GM23248 (cell line): ENCODE results near the gene FAM76A. TPM values are rescaled to one million over a fixed set of nuclear protein-coding genes. Genes with fewer than 3 reads are reported as not detected.

Source experiments
- DNase-seq: peaks from one replicate; pipeline ENCODE4 v3.0.0-alpha.2; 2015
- H2AFZ ChIP-seq: fragments of 200-600 bp; sonication (generic); 2 replicates; pipeline ENCODE4 v1.6.1; 2016; ENCODE audit warnings: antibody characterized with exemption
- H3F3A ChIP-seq: fragments of 200-600 bp; sonication (generic); 2 replicates; pipeline ENCODE4 v1.6.1; 2016; ENCODE audit warnings: mild to moderate bottlenecking, antibody characterized with exemption, mixed run types; ENCODE audit not compliant: insufficient read depth
- H3K27ac ChIP-seq: fragments of 200-600 bp; sonication (generic); 2 replicates; pipeline ENCODE4 v1.5.1; 2016; ENCODE audit warnings: mild to moderate bottlenecking
- H3K27me3 ChIP-seq: fragments of 200-600 bp; sonication (generic); replicated peaks from 2 replicates; pipeline ENCODE4 v1.6.1; 2016; ENCODE audit warnings: mild to moderate bottlenecking; ENCODE audit not compliant: insufficient read depth
- H3K36me3 ChIP-seq: fragments of 200-600 bp; sonication (generic); 2 replicates; pipeline ENCODE4 v1.6.1; 2016; ENCODE audit warnings: low read depth, mild to moderate bottlenecking
- H3K4me1 ChIP-seq: fragments of 200-600 bp; sonication (generic); 2 replicates; pipeline ENCODE4 v1.6.1; 2016; ENCODE audit warnings: mild to moderate bottlenecking; ENCODE audit not compliant: insufficient read depth
- H3K4me2 ChIP-seq: fragments of 200-600 bp; sonication (generic); one replicate; pipeline ENCODE4 v1.6.1; 2016; ENCODE audit warnings: mild to moderate bottlenecking; ENCODE audit not compliant: unreplicated experiment
- H3K4me3 ChIP-seq: fragments of 200-600 bp; sonication (generic); 2 replicates; pipeline ENCODE4 v1.5.1; 2016; ENCODE audit warnings: mild to moderate bottlenecking
- H3K79me2 ChIP-seq: fragments of 200-600 bp; sonication (generic); 2 replicates; pipeline ENCODE4 v1.6.1; 2016; ENCODE audit warnings: mild to moderate bottlenecking; ENCODE audit not compliant: insufficient read depth
- H3K9ac ChIP-seq: fragments of 200-600 bp; sonication (generic); 2 replicates; pipeline ENCODE4 v1.6.1; 2016; ENCODE audit warnings: mild to moderate bottlenecking
- H3K9me2 ChIP-seq: fragments of 200-600 bp; sonication (generic); 2 replicates; pipeline ENCODE4 v1.6.1; 2016; ENCODE audit warnings: mixed run types, mild to moderate bottlenecking, moderate library complexity; ENCODE audit not compliant: insufficient read depth
- H3K9me3 ChIP-seq: fragments of 200-600 bp; sonication (generic); one replicate; pipeline ENCODE4 v1.6.1; 2017; ENCODE audit warnings: low read depth
- H4K20me1 ChIP-seq: fragments of 200-600 bp; sonication (generic); 2 replicates; pipeline ENCODE4 v1.6.0; 2016; ENCODE audit not compliant: insufficient read depth
- EZH2 ChIP-seq: fragments of 200-600 bp; sonication (generic); IDR thresholded peaks from 2 replicates; pipeline ENCODE4 v1.6.1; 2018; ENCODE audit warnings: antibody characterized with exemption, mild to moderate bottlenecking; ENCODE audit not compliant: insufficient read depth, poor library complexity, severe bottlenecking
- EZH2phosphoT487 ChIP-seq: fragments of 200-600 bp; sonication (generic); IDR thresholded peaks from 2 replicates; pipeline ENCODE4 v1.6.1; 2018; ENCODE audit warnings: antibody characterized with exemption, moderate library complexity, mild to moderate bottlenecking, low read depth; ENCODE audit not compliant: insufficient read depth
- WGBS, 2 experiments: methylation state at CpG; one replicate each; pipeline ENCODE4 v1.1.6; 2015 to 2017; ENCODE audit warnings: low lambda C conversion rate in 2 of 2, low coverage in 1 of 2; ENCODE audit errors: missing lambda C conversion rate in 2 of 2; 5-methylcytosine and 5-hydroxymethylcytosine counted together
- in situ Hi-C: fragments of 300-500 bp; cut with MboI; formaldehyde crosslinking; loops from 2 replicates; pipeline ENCODE4 v1.15.0; 2020
- polyA plus RNA-seq: library from polyadenylated mRNA; unstranded; fragments of >200 nt; fragmentation: Nextera tagmentation; extraction: Ambion mirVana; gene quantifications from 2 replicates; pipeline ENCODE4 v1.2.1, GENCODE V29; 2016
- total RNA-seq: library from RNA; depleted of rRNA; stranded (reverse); fragments of >200 nt; shearing (Covaris generic); gene quantifications from 2 replicates; pipeline ENCODE4 v1.2.3, GENCODE V29; 2014

The FAM76A gene
- total and polyA plus RNA-seq, 2 experiments from 2014 or later = 6.9 to 10.2 TPM

- Histone ChIP-seq H3K9me2 (no peaks in the 10 kb centered on the region), H3K9ac (no peak overlapping the region), H3K4me1 (no peaks in the 10 kb centered on the region), H3K36me3 (no peaks in the 10 kb centered on the region), H4K20me1 (no peaks in the 10 kb centered on the region), H3K79me2 (no peaks in the 10 kb centered on the region), H3K9me3 (no peaks in the 10 kb centered on the region), H3K4me3 (no peak overlapping the region), H3F3A (no peaks in the 10 kb centered on the region), H3K4me2 (no peak overlapping the region), H3K27me3 (peaks cover 15% of the 10 kb centered on the region), H2AFZ (no peak overlapping the region), H3K27ac (no peak overlapping the region)
- in situ Hi-C loops = no loop called here
- TF ChIP-seq EZH2phosphoT487 = no peak
- TF ChIP-seq EZH2 = no peak
- WGBS, 2 experiments = 18 to 40% methylated on average over 2 of the region's 2 CpGs
- DNase-seq = no peak
Observed at GRCh38 chr1:27716262-27716895, 9.4 kb upstream of the FAM76A start.

GRCh38 chr1:27719286-27720251, 6.2 kb upstream of the FAM76A start:
- in situ Hi-C loops = no loop called here
- no peaks in the 10 kb centered on the region for H3F3A ChIP-seq
- H3K27me3 ChIP-seq = peaks cover 15% of the 10 kb centered on the region
- H4K20me1 ChIP-seq = no peaks in the 10 kb centered on the region
- no peak overlapping the region for H2AFZ ChIP-seq
- no peak overlapping the region for H3K9ac ChIP-seq
- no peaks in the 10 kb centered on the region for H3K36me3 ChIP-seq
- no peaks in the 10 kb centered on the region for H3K4me1 ChIP-seq
- H3K79me2 ChIP-seq = no peaks in the 10 kb centered on the region
- no peak overlapping the region for H3K27ac ChIP-seq
- 68 to 73% methylated on average over 5 of the region's 5 CpGs for WGBS, 2 experiments
- no peak overlapping the region for H3K4me3 ChIP-seq
- TF ChIP-seq EZH2 (no peak), EZH2phosphoT487 (no peak)
- DNase-seq = peak; percentile 44
- H3K9me3 ChIP-seq = no peaks in the 10 kb centered on the region
- no peak overlapping the region for H3K4me2 ChIP-seq
- H3K9me2 ChIP-seq = no peaks in the 10 kb centered on the region

- H3K4me1 ChIP-seq = peaks cover 9% of the 10 kb centered on the region; the same call in 1 of the 2 replicates
- peak overlapping the region; percentile 81 for H3K9ac ChIP-seq
- peak overlapping the region; percentile 78 for H3K27ac ChIP-seq
- H3F3A ChIP-seq = peaks cover 11% of the 10 kb centered on the region; the same call in 1 of the 2 replicates
- no peaks in the 10 kb centered on the region for H3K27me3 ChIP-seq
- WGBS, 2 experiments = 13 to 21% methylated on average over 9 of the region's 9 CpGs
- no peaks in the 10 kb centered on the region for H3K9me3 ChIP-seq
- DNase-seq = peak; percentile 42
- 0 out of 2 replicates have a peak, but pooled peaks cover 4% of the 10 kb centered on the region for H3K36me3 ChIP-seq
- no peaks in the 10 kb centered on the region for H4K20me1 ChIP-seq
- peak overlapping the region; percentile 72 for H3K4me3 ChIP-seq
- in situ Hi-C loops = no loop called here
- peak overlapping the region; percentile 66 for H3K4me2 ChIP-seq
- no peak for TF ChIP-seq EZH2phosphoT487
- no peak for TF ChIP-seq EZH2
- H2AFZ ChIP-seq = peak overlapping the region; percentile 94
- H3K79me2 ChIP-seq = peaks cover 13% of the 10 kb centered on the region
- no peaks in the 10 kb centered on the region for H3K9me2 ChIP-seq
Observed at GRCh38 chr1:27724961-27725373, 794 bp upstream of the FAM76A start.
